GM18867 (cell line): Measurements from ENCODE around the gene SFTA2.
"Not testable (repeated sequence)": the region's sequence is repeated elsewhere in the genome, so short reads cannot be mapped to it uniquely, and the experiment has no call there.

ENCODE experiments used
- ATAC-seq: cut with Tn5 transposase; IDR thresholded peaks from one replicate; pipeline ENCODE4 v1.9.1; 2021; ENCODE audit warnings: mild to moderate bottlenecking, moderate library complexity; ENCODE audit not compliant: unreplicated experiment

Gene SFTA2

GRCh38 chr6:30931969-30932645 lies at the start of gene SFTA2:
TSS of gene SFTA2 (minus strand) at chr6:30932170. CDS start at chr6:30932096, 74 bp downstream.
- no peak for ATAC-seq

- ATAC-seq, result no peak
Measured at GRCh38 chr6:30979690-30980089, 47.7 kb upstream of the SFTA2 start.

- no peak for ATAC-seq
Measured at GRCh38 chr6:30979141-30979540, 47.2 kb upstream of the SFTA2 start.

- ATAC-seq, result no peak
Measured at GRCh38 chr6:30974490-30975252, 42.7 kb upstream of the SFTA2 start.

- no peak for ATAC-seq
Measured at GRCh38 chr6:30972816-30973215, 40.8 kb upstream of the SFTA2 start.

GRCh38 chr6:30970946-30971345 lies 39.0 kb upstream of the SFTA2 start:
- no peak for ATAC-seq

- ATAC-seq, result not testable (repeated sequence)
Measured at GRCh38 chr6:30969171-30969570, 37.2 kb upstream of the SFTA2 start.

GRCh38 chr6:30966154-30966553 lies 34.2 kb upstream of the SFTA2 start:
- no peak for ATAC-seq

- ATAC-seq, result no peak
Measured at GRCh38 chr6:30965140-30965601, 33.2 kb upstream of the SFTA2 start.

GRCh38 chr6:30964075-30964474 lies 32.1 kb upstream of the SFTA2 start:
- ATAC-seq, result no peak

- no peak for ATAC-seq
Measured at GRCh38 chr6:30963641-30964040, 31.7 kb upstream of the SFTA2 start.

GRCh38 chr6:30962716-30963115 lies 30.7 kb upstream of the SFTA2 start:
- no peak for ATAC-seq

GRCh38 chr6:30960907-30961673 lies 29.1 kb upstream of the SFTA2 start:
- no peak for ATAC-seq

GRCh38 chr6:30957716-30958115 lies 25.7 kb upstream of the SFTA2 start:
- ATAC-seq, result no peak

GRCh38 chr6:30955367-30956042 lies 23.5 kb upstream of the SFTA2 start:
- ATAC-seq, result peak; percentile 86

GRCh38 chr6:30954631-30955366 lies 22.8 kb upstream of the SFTA2 start:
- ATAC-seq, result no peak

GRCh38 chr6:30951907-30952469 lies 20.0 kb upstream of the SFTA2 start:
- ATAC-seq, result no peak

- no peak for ATAC-seq
Measured at GRCh38 chr6:30948811-30949210, 16.8 kb upstream of the SFTA2 start.

GRCh38 chr6:30947231-30947630 lies 15.3 kb upstream of the SFTA2 start:
- no peak for ATAC-seq

- ATAC-seq, result no peak
Measured at GRCh38 chr6:30945281-30945680, 13.3 kb upstream of the SFTA2 start.
